GM18873 (cell line): ENCODE data around the gene TEPSIN.

Source experiments
- ATAC-seq: cut with Tn5 transposase; IDR thresholded peaks from one replicate; pipeline ENCODE4 v1.9.1; 2021; ENCODE audit warnings: mild to moderate bottlenecking, moderate library complexity, moderate number of reproducible peaks; ENCODE audit not compliant: unreplicated experiment, low FRiP score

Gene TEPSIN

GRCh38 chr17:81200695-81201580 lies 37.9 kb downstream of the TEPSIN start:
- no peak for ATAC-seq

- no peak for ATAC-seq
Measured at GRCh38 chr17:81200201-81200600, 38.7 kb downstream of the TEPSIN start.

GRCh38 chr17:81199482-81199830 lies 39.4 kb downstream of the TEPSIN start:
- no peak for ATAC-seq

- no peak for ATAC-seq
Measured at GRCh38 chr17:81198826-81199481, 39.9 kb downstream of the TEPSIN start.

GRCh38 chr17:81197831-81198490 lies 40.9 kb downstream of the TEPSIN start:
- no peak for ATAC-seq

- no peak for ATAC-seq
Measured at GRCh38 chr17:81197409-81197795, 41.5 kb downstream of the TEPSIN start.

GRCh38 chr17:81196505-81197408 lies 42.1 kb downstream of the TEPSIN start:
- no peak for ATAC-seq

GRCh38 chr17:81195941-81196495 lies 42.8 kb downstream of the TEPSIN start:
- no peak for ATAC-seq

GRCh38 chr17:81194941-81195901 lies 43.6 kb downstream of the TEPSIN start:
- no peak for ATAC-seq

- ATAC-seq, result no peak
Measured at GRCh38 chr17:81194225-81194760, 44.6 kb downstream of the TEPSIN start.

- ATAC-seq, result no peak
Measured at GRCh38 chr17:81193470-81194224, 45.2 kb downstream of the TEPSIN start.

GRCh38 chr17:81193051-81193410 lies 45.8 kb downstream of the TEPSIN start:
- ATAC-seq, result no peak

- no peak for ATAC-seq
Measured at GRCh38 chr17:81192386-81193050, 46.3 kb downstream of the TEPSIN start.

- ATAC-seq, result no peak
Measured at GRCh38 chr17:81191646-81192045, 47.2 kb downstream of the TEPSIN start.

GRCh38 chr17:81191116-81191515 lies 47.7 kb downstream of the TEPSIN start:
- no peak for ATAC-seq

- ATAC-seq, result no peak
Measured at GRCh38 chr17:81190591-81190990, 48.3 kb downstream of the TEPSIN start.

GRCh38 chr17:81189670-81190530 lies 49.0 kb downstream of the TEPSIN start:
- ATAC-seq, result no peak
